Measurements from ENCODE around the gene SMPX.

Gene SMPX

GRCh38 chrX:21711848-21712197 lies 46.1 kb downstream of the SMPX start:
- H3K4me3 ChIP-seq (ENCODE audit: low read length in 2 of 2), result no peak overlapping the region
- no peak overlapping the region for H2BK5ac ChIP-seq (ENCODE audit: low read length)
- no peak overlapping the region for H4K91ac ChIP-seq (ENCODE audit: low read depth, low read length, poor library complexity)
- H2BK15ac ChIP-seq (ENCODE audit: low read length), result no peak overlapping the region
- no peak overlapping the region for H2AFZ ChIP-seq (ENCODE audit: low read length)
- H2BK12ac ChIP-seq (ENCODE audit: low read length), result no peak overlapping the region
- no peaks in the 10 kb centered on the region for H3K27me3 ChIP-seq (ENCODE audit: control insufficient read depth in 3 of 3, insufficient read depth in 3 of 3, low read depth in 1 of 3, low read length in 3 of 3)
- no CpG with 5 or more reads among the region's 2 CpGs for WGBS, 2 donors (ENCODE audit: extremely low coverage in 2 of 2, insufficient read length in 2 of 2, insufficient replicate concordance in 1 of 2)
- no peaks in the 10 kb centered on the region for H3K4me1 ChIP-seq (ENCODE audit: control insufficient read depth in 2 of 2, insufficient read depth in 1 of 2, low read depth in 1 of 2, low read length in 2 of 2)
- no peak overlapping the region for H3K23ac ChIP-seq (ENCODE audit: low read depth, low read length, poor library complexity)
- no peaks in the 10 kb centered on the region for H3K79me1 ChIP-seq (ENCODE audit: low read depth, low read length)
- no peak overlapping the region for H3K27ac ChIP-seq (replicated peaks; ENCODE audit: low read length)
- no peak overlapping the region for H3K14ac ChIP-seq (ENCODE audit: low read length)
- no peak overlapping the region for H3K4ac ChIP-seq (ENCODE audit: low read length)
- no peaks in the 10 kb centered on the region for H3K36me3 ChIP-seq (replicated peaks in 1 of 2; ENCODE audit: control insufficient read depth in 2 of 2, insufficient read depth in 2 of 2, low read length in 2 of 2)
- H2BK120ac ChIP-seq (ENCODE audit: low read depth, low read length), result no peak overlapping the region
- H3K18ac ChIP-seq (ENCODE audit: low read length), result no peak overlapping the region
- H3K9ac ChIP-seq (ENCODE audit: low read depth, low read length, poor library complexity), result no peak overlapping the region
- no peak overlapping the region for H2AK5ac ChIP-seq (ENCODE audit: low read depth, low read length)
- no peak overlapping the region for H3K4me2 ChIP-seq (ENCODE audit: insufficient read depth, low read length, poor library complexity, severe bottlenecking)
- DNase-seq (ENCODE audit: low spot score), result no peak
- no peaks in the 10 kb centered on the region for H3K9me3 ChIP-seq (replicated peaks in 1 of 2; ENCODE audit: control insufficient read depth in 2 of 2, insufficient read depth in 1 of 2, low read depth in 1 of 2, low read length in 2 of 2)
- H4K8ac ChIP-seq (ENCODE audit: low read depth, low read length), result no peak overlapping the region

- H4K91ac ChIP-seq (ENCODE audit: low read depth, low read length, poor library complexity), result no peak overlapping the region
- no peak overlapping the region for H3K4ac ChIP-seq (ENCODE audit: low read length)
- H3K79me1 ChIP-seq (ENCODE audit: low read depth, low read length), result no peaks in the 10 kb centered on the region
- no peak overlapping the region for H2AFZ ChIP-seq (ENCODE audit: low read length)
- no peaks in the 10 kb centered on the region for H3K27me3 ChIP-seq (ENCODE audit: control insufficient read depth in 3 of 3, insufficient read depth in 3 of 3, low read depth in 1 of 3, low read length in 3 of 3)
- H3K9ac ChIP-seq (ENCODE audit: low read depth, low read length, poor library complexity), result no peak overlapping the region
- H3K4me1 ChIP-seq (ENCODE audit: control insufficient read depth in 2 of 2, insufficient read depth in 1 of 2, low read depth in 1 of 2, low read length in 2 of 2), result no peaks in the 10 kb centered on the region
- no peak overlapping the region for H3K27ac ChIP-seq (replicated peaks; ENCODE audit: low read length)
- H2BK15ac ChIP-seq (ENCODE audit: low read length), result no peak overlapping the region
- H2BK5ac ChIP-seq (ENCODE audit: low read length), result no peak overlapping the region
- no peaks in the 10 kb centered on the region for H3K9me3 ChIP-seq (replicated peaks in 1 of 2; ENCODE audit: control insufficient read depth in 2 of 2, insufficient read depth in 1 of 2, low read depth in 1 of 2, low read length in 2 of 2)
- H3K18ac ChIP-seq (ENCODE audit: low read length), result no peak overlapping the region
- no CpG with 5 or more reads among the region's 7 CpGs for WGBS, 2 donors (ENCODE audit: extremely low coverage in 2 of 2, insufficient read length in 2 of 2, insufficient replicate concordance in 1 of 2)
- H4K8ac ChIP-seq (ENCODE audit: low read depth, low read length), result no peak overlapping the region
- H3K4me3 ChIP-seq (ENCODE audit: low read length in 2 of 2), result no peak overlapping the region
- no peak overlapping the region for H2BK120ac ChIP-seq (ENCODE audit: low read depth, low read length)
- no peak overlapping the region for H3K4me2 ChIP-seq (ENCODE audit: insufficient read depth, low read length, poor library complexity, severe bottlenecking)
- no peaks in the 10 kb centered on the region for H3K36me3 ChIP-seq (replicated peaks in 1 of 2; ENCODE audit: control insufficient read depth in 2 of 2, insufficient read depth in 2 of 2, low read length in 2 of 2)
- no peak overlapping the region for H3K14ac ChIP-seq (ENCODE audit: low read length)
- H3K23ac ChIP-seq (ENCODE audit: low read depth, low read length, poor library complexity), result no peak overlapping the region
- H2AK5ac ChIP-seq (ENCODE audit: low read depth, low read length), result no peak overlapping the region
- H2BK12ac ChIP-seq (ENCODE audit: low read length), result no peak overlapping the region
- DNase-seq (ENCODE audit: low spot score), result no peak
Measured at GRCh38 chrX:21711129-21711847, 46.6 kb downstream of the SMPX start.

- no peak for DNase-seq (ENCODE audit: low spot score)
- no peaks in the 10 kb centered on the region for H3K4me1 ChIP-seq (ENCODE audit: control insufficient read depth in 2 of 2, insufficient read depth in 1 of 2, low read depth in 1 of 2, low read length in 2 of 2)
- no peak overlapping the region for H3K23ac ChIP-seq (ENCODE audit: low read depth, low read length, poor library complexity)
- H3K9ac ChIP-seq (ENCODE audit: low read depth, low read length, poor library complexity), result no peak overlapping the region
- H2AFZ ChIP-seq (ENCODE audit: low read length), result no peak overlapping the region
- no peak overlapping the region for H3K18ac ChIP-seq (ENCODE audit: low read length)
- no peak overlapping the region for H3K27ac ChIP-seq (replicated peaks; ENCODE audit: low read length)
- H2BK12ac ChIP-seq (ENCODE audit: low read length), result no peak overlapping the region
- H3K27me3 ChIP-seq (ENCODE audit: control insufficient read depth in 3 of 3, insufficient read depth in 3 of 3, low read depth in 1 of 3, low read length in 3 of 3), result peaks cover 0 to 3% (median 0%) of the 10 kb centered on the region in 3 experiments
- no peaks in the 10 kb centered on the region for H3K79me1 ChIP-seq (ENCODE audit: low read depth, low read length)
- H3K36me3 ChIP-seq (replicated peaks in 1 of 2; ENCODE audit: control insufficient read depth in 2 of 2, insufficient read depth in 2 of 2, low read length in 2 of 2), result no peaks in the 10 kb centered on the region
- H3K14ac ChIP-seq (ENCODE audit: low read length), result no peak overlapping the region
- no peak overlapping the region for H2BK5ac ChIP-seq (ENCODE audit: low read length)
- no peak overlapping the region for H3K4ac ChIP-seq (ENCODE audit: low read length)
- no peaks in the 10 kb centered on the region for H3K9me3 ChIP-seq (replicated peaks in 1 of 2; ENCODE audit: control insufficient read depth in 2 of 2, insufficient read depth in 1 of 2, low read depth in 1 of 2, low read length in 2 of 2)
- no peak overlapping the region for H2BK15ac ChIP-seq (ENCODE audit: low read length)
- no peak overlapping the region for H2AK5ac ChIP-seq (ENCODE audit: low read depth, low read length)
- H4K8ac ChIP-seq (ENCODE audit: low read depth, low read length), result no peak overlapping the region
- H4K91ac ChIP-seq (ENCODE audit: low read depth, low read length, poor library complexity), result no peak overlapping the region
- no peak overlapping the region for H3K4me2 ChIP-seq (ENCODE audit: insufficient read depth, low read length, poor library complexity, severe bottlenecking)
- no peak overlapping the region for H2BK120ac ChIP-seq (ENCODE audit: low read depth, low read length)
- no peak overlapping the region for H3K4me3 ChIP-seq (ENCODE audit: low read length in 2 of 2)
Measured at GRCh38 chrX:21708116-21708515, 49.8 kb downstream of the SMPX start.

- H4K91ac ChIP-seq (ENCODE audit: low read depth, low read length, poor library complexity), result no peak overlapping the region
- H3K4me2 ChIP-seq (ENCODE audit: insufficient read depth, low read length, poor library complexity, severe bottlenecking), result no peak overlapping the region
- H2AK5ac ChIP-seq (ENCODE audit: low read depth, low read length), result no peak overlapping the region
- H3K18ac ChIP-seq (ENCODE audit: low read length), result no peak overlapping the region
- no CpG with 5 or more reads among the region's 4 CpGs for WGBS, 2 donors (ENCODE audit: extremely low coverage in 2 of 2, insufficient read length in 2 of 2, insufficient replicate concordance in 1 of 2)
- no peak overlapping the region for H2BK12ac ChIP-seq (ENCODE audit: low read length)
- no peak overlapping the region for H3K23ac ChIP-seq (ENCODE audit: low read depth, low read length, poor library complexity)
- H3K4me3 ChIP-seq (ENCODE audit: low read length in 2 of 2), result no peak overlapping the region
- no peak overlapping the region for H3K27ac ChIP-seq (replicated peaks; ENCODE audit: low read length)
- peaks cover 0 to 13% (median 0%) of the 10 kb centered on the region in 3 experiments for H3K27me3 ChIP-seq (ENCODE audit: control insufficient read depth in 3 of 3, insufficient read depth in 3 of 3, low read depth in 1 of 3, low read length in 3 of 3)
- no peaks in the 10 kb centered on the region for H3K79me1 ChIP-seq (ENCODE audit: low read depth, low read length)
- no peaks in the 10 kb centered on the region for H3K4me1 ChIP-seq (ENCODE audit: control insufficient read depth in 2 of 2, insufficient read depth in 1 of 2, low read depth in 1 of 2, low read length in 2 of 2)
- H4K8ac ChIP-seq (ENCODE audit: low read depth, low read length), result no peak overlapping the region
- no peaks in the 10 kb centered on the region for H3K9me3 ChIP-seq (replicated peaks in 1 of 2; ENCODE audit: control insufficient read depth in 2 of 2, insufficient read depth in 1 of 2, low read depth in 1 of 2, low read length in 2 of 2)
- H3K4ac ChIP-seq (ENCODE audit: low read length), result no peak overlapping the region
- H2BK120ac ChIP-seq (ENCODE audit: low read depth, low read length), result no peak overlapping the region
- no peak overlapping the region for H2BK5ac ChIP-seq (ENCODE audit: low read length)
- H3K36me3 ChIP-seq (replicated peaks in 1 of 2; ENCODE audit: control insufficient read depth in 2 of 2, insufficient read depth in 2 of 2, low read length in 2 of 2), result no peaks in the 10 kb centered on the region
- H3K9ac ChIP-seq (ENCODE audit: low read depth, low read length, poor library complexity), result no peak overlapping the region
- H2BK15ac ChIP-seq (ENCODE audit: low read length), result no peak overlapping the region
- H3K14ac ChIP-seq (ENCODE audit: low read length), result no peak overlapping the region
- no peak for DNase-seq (ENCODE audit: low spot score)
- H2AFZ ChIP-seq (ENCODE audit: low read length), result no peak overlapping the region
Measured at GRCh38 chrX:21705225-21705624, 52.7 kb downstream of the SMPX start.

Data from neuronal stem cell (in vitro differentiated cells).